ENCODE measurements around the gene LRRTM4.

DNA sequence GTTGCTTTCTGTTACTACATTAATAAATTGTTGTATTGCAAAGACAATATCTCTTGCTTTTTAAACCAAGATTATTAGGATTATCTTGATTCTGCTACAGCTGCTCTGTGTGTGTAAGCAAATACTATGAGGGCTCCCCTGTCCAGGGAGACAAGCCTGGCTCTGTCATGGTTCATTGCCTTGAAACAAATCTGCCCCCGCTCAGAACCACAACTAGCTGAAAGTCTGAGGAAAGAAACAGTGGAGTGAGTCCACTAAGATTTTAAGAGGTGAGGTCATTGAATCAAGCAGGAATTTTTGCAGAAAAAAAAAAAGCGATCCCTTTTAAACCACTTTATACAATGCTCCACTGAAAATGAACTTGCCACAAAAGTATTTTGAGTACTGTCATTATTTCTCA lies 30.8 kb upstream of the LRRTM4 start:
- TF ChIP-seq CTCF (IDR thresholded peaks at IDR 0.05; ENCODE audit: low read length) (no peak), EZH2 (IDR thresholded peaks at IDR 0.05; ENCODE audit: borderline replicate concordance, low read length) (no peak)

Measured in OCI-LY1 (cell line).